GM06990 (cell line): ENCODE measurements around the gene CEP170B.
"Not testable (repeated sequence)": the region's sequence is repeated elsewhere in the genome, so short reads cannot be mapped to it uniquely, and the experiment has no call there.

Experiments
- DNase-seq: peaks from one replicate; pipeline ENCODE4 v3.0.0-alpha.2; 2011; ENCODE audit not compliant: insufficient read length; ENCODE audit errors: extremely low read depth
- H3K27me3 ChIP-seq: replicated peaks from 2 replicates; pipeline ENCODE4 v1.6.0; 2011; ENCODE audit warnings: low read length; ENCODE audit not compliant: control insufficient read depth, insufficient read depth
- H3K36me3 ChIP-seq: 2 replicates; pipeline ENCODE4 v1.5.1; 2011; ENCODE audit warnings: low read length; ENCODE audit not compliant: control insufficient read depth, insufficient read depth
- H3K4me3 ChIP-seq: replicated peaks from 2 replicates; pipeline ENCODE4 v1.5.1; 2011; ENCODE audit warnings: low read depth, mild to moderate bottlenecking, control low read depth, low read length
- TF ChIP-seq, protein P1 (sequence below): IDR thresholded peaks from 2 replicates; pipeline ENCODE4 v1.5.1; 2011; ENCODE audit warnings: low read length, control low read depth, mild to moderate bottlenecking, inconsistent platforms; ENCODE audit not compliant: insufficient read depth, poor library complexity, severe bottlenecking

CEP170B gene

DNA sequence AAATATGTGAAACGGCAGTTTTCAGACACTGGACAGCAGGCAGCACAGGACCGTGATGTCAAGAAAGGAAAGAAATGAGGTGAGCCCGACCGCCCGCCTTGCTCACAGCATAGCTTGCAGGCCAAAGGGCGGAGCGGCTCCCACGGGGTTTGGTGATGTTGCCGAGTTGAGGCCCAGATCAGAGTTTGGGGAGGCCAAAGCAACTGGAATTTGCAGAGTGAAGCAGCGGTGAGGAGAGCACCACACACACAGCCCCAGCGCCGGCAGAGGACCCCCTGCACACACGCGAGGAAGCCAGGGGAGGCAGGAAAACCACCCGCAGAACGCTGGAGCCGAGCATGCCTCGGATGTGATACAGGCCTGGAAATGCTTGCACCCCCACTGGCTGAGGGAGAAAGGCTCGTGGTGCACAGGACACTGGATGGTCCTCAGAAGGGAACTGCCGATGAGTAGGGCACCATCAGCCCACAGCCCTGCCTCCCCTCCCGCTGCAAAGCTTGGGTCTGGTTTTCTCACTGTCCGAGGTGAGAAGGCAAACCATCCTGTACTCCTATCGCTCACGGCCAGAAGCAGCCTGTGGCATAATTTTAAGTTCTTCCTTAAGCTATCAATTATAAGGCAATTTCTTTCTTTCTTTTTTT, 33.9 kb downstream of the CEP170B start:
- Histone ChIP-seq H3K27me3 (no peaks in the 10 kb centered on the region; the same call in 1 of the 2 replicates), H3K4me3 (no peak overlapping the region), H3K36me3 (no peaks in the 10 kb centered on the region)
- TF ChIP-seq, protein P1, sequence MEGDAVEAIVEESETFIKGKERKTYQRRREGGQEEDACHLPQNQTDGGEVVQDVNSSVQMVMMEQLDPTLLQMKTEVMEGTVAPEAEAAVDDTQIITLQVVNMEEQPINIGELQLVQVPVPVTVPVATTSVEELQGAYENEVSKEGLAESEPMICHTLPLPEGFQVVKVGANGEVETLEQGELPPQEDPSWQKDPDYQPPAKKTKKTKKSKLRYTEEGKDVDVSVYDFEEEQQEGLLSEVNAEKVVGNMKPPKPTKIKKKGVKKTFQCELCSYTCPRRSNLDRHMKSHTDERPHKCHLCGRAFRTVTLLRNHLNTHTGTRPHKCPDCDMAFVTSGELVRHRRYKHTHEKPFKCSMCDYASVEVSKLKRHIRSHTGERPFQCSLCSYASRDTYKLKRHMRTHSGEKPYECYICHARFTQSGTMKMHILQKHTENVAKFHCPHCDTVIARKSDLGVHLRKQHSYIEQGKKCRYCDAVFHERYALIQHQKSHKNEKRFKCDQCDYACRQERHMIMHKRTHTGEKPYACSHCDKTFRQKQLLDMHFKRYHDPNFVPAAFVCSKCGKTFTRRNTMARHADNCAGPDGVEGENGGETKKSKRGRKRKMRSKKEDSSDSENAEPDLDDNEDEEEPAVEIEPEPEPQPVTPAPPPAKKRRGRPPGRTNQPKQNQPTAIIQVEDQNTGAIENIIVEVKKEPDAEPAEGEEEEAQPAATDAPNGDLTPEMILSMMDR: no peak
- DNase-seq: no peak

DNA sequence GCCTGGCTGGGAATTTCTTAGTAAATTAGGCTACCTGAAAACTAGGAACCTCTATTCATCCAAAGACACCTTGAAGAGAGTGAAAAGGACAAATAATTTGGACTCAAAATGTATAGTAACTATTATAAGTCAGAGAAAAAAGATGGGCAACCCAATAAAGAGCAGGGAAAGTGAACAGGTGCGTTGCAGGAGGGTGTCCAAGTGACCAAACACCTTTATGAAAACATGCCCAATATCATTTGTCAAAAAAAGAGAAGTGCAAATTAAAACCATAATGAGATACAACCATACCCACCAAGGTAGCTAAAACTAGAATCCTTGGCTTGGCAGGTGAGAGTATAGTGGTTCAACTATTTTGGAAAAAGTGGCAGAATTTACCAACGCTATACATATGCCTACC, 34.7 kb downstream of the CEP170B start:
- TF ChIP-seq, protein P1: no peak
- Histone ChIP-seq H3K36me3 (no peaks in the 10 kb centered on the region), H3K4me3 (no peak overlapping the region), H3K27me3 (no peaks in the 10 kb centered on the region; the same call in 1 of the 2 replicates)
- DNase-seq: no peak

DNA sequence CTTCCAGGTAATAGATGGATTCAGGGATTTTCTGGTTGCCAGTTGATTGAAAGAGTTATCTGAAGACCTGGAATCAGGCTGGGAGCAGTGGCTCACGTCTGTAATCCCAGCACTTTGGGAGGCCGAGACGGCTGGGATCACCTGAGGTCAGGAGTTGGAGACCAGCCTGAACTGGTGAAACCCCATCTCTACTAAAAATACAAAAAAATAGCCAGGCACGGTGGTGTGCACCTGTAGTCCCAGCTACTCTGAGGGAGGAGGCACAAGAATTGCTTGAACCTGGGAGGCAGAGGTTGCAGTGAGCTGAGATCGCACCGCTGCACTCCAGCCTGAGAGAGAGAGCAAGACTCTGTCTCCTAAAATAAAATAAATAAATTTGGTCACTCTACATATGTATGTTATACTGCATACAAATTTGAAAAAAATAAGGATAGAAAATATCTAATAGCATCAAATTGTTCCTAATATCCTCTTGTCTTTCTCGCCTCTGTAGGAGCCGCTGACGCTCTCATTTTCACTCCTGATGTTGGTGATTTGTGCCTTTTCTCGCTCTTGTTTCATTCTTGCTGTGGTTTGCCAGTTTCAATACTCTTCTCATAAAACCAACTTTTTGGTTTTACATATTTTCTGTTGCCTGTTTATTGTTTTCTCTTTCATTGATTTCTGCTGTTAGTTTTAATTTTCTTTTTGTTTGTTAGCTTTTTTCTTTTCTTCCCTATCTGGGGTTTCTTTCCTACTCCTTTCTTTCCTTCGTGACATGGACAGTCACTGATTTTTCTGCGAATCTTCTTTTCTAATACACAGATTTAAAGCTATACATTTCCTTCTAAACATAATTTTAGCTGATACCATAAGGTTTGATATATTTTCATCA, 35.8 kb downstream of the CEP170B start:
- TF ChIP-seq, protein P1: no peak
- no peaks in the 10 kb centered on the region for H3K36me3 ChIP-seq

DNA sequence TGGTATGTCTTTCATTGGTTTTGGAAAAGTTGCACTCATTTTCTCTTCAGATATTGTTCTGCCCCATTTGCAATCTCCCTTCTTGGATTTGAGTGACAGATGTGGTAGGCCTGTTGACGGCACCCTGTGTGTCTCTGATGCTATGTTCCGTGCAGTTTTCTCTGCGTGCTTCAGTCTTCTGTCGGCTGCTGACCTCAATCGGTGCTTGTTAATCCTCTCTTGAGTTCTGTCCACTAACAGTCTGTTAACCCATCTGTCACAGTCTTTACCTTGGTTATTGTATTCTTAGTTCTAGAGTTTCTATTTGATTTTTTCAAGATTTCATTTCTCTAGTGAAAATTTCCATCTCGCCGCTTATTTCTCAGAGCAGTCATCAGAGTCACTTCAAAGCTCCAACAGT, 38.9 kb downstream of the CEP170B start:
- DNase-seq: no peak
- Histone ChIP-seq H3K27me3 (no peaks in the 10 kb centered on the region; the same call in 1 of the 2 replicates), H3K4me3 (no peak overlapping the region), H3K36me3 (no peaks in the 10 kb centered on the region)
- TF ChIP-seq, protein P1: no peak

More for the DNA sequence above, 35.8 kb downstream of the CEP170B start:
- Histone ChIP-seq H3K27me3 (no peaks in the 10 kb centered on the region; the same call in 1 of the 2 replicates), H3K4me3 (no peak overlapping the region)
- DNase-seq: no peak

DNA sequence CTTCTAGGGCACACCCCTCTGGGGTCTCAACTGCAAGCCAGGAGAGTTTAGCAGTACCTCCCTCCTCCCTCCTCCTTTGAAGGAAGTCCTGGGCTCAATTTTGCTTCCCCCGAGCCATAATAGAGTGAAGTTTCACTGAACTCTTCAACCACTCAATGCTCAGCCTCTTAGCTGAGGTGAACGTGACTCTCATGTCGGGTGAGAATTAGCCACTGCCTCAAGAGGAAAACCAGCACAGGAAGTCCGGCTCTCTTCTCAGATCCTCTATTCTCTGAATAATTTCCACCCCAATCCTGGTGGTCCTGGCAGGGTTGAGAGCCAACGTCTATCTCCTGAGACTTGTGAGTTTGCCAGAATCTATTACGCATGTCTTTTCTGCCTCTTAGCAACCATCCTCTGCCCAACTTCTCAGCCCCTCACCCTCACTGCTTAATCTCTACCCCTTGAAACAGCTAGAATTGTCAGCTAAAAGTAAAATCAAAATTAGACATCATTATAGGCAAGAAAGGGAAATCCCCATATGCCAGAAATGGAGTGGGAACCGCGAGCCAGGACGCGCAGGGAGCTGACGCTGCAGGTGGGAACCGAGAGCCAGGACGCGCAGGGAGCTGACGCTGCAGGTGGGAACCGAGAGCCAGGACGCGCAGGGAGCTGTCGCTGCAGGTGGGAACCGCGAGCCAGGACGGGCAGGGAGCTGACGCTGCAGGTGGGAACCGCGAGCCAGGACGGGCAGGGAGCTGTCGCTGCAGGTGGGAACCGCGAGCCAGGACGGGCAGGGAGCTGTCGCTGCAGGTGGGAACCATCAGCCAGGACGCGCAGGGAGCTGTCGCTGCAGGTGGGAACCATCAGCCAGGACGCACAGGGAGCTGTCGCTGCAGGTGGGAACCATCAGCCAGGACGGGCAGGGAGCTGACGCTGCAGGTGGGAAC, 39.8 kb downstream of the CEP170B start:
- H3K4me3 ChIP-seq, H3K36me3 ChIP-seq, H3K27me3 ChIP-seq, DNase-seq: not testable (repeated sequence)

DNA sequence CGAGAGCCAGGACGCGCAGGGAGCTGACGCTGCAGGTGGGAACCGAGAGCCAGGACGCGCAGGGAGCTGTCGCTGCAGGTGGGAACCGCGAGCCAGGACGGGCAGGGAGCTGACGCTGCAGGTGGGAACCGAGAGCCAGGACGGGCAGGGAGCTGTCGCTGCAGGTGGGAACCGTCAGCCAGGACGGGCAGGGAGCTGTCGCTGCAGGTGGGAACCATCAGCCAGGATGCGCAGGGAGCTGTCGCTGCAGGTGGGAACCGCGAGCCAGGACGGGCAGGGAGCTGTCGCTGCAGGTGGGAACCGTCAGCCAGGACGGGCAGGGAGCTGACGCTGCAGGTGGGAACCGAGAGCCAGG, 40.5 kb downstream of the CEP170B start:
- not testable (repeated sequence) for H3K4me3 ChIP-seq, H3K27me3 ChIP-seq, H3K36me3 ChIP-seq, DNase-seq
